PC-3 (cell line): ENCODE data around the gene SLC16A11. TPM values are rescaled to one million over a fixed set of nuclear protein-coding genes. Genes with fewer than 3 reads are reported as not detected.

Source experiments
- ATAC-seq: fragments of 200-7000 bp; cut with Tn5 transposase; 2 replicates; pipeline ENCODE4 v1.9.1; 2020; ENCODE audit warnings: mild to moderate bottlenecking, moderate library complexity
- BruUV-seq: library from RNA; stranded (reverse); fragments of 400-500 nt; replicated peaks from 2 replicates; lab custom pipeline; 2021; lab: Mats Ljungman, UMichigan
- CTCF ChIA-PET: fragments of 300-600 bp; sonication (Branson Sonifier 250); formaldehyde crosslinking; loops from one replicate; lab custom pipeline; 2022; ENCODE audit warnings: antibody characterized with exemption; lab: Charles Lee
- POLR2A ChIA-PET: fragments of 300-600 bp; sonication (Branson Sonifier 250); formaldehyde crosslinking; loops from one replicate; lab custom pipeline; 2022; ENCODE audit warnings: antibody characterized with exemption; ENCODE audit not compliant: unreplicated experiment; lab: Charles Lee
- DNase-seq: peaks from one replicate; pipeline ENCODE4 v3.0.0-alpha.2; 2015
- H2AFZ ChIP-seq: fragments of 300-600 bp; sonication (generic); 2 replicates; pipeline ENCODE4 v1.6.0; 2016; ENCODE audit warnings: antibody characterized with exemption, low read length
- H3F3A ChIP-seq: fragments of 300-600 bp; sonication (generic); one replicate; pipeline ENCODE4 v1.6.0; 2017; ENCODE audit warnings: antibody characterized with exemption, low read length, control low read depth, mild to moderate bottlenecking; ENCODE audit not compliant: unreplicated experiment
- H3K27ac ChIP-seq: fragments of 300-600 bp; sonication (generic); 2 replicates; pipeline ENCODE4 v1.5.1; 2016; ENCODE audit warnings: mild to moderate bottlenecking, low read length
- H3K27me3 ChIP-seq: fragments of 300-600 bp; sonication (generic); 2 replicates; pipeline ENCODE4 v1.6.1; 2016; ENCODE audit warnings: low read length, mixed read lengths
- H3K36me3 ChIP-seq: fragments of 300-600 bp; sonication (generic); 2 replicates; pipeline ENCODE4 v1.6.1; 2016; ENCODE audit warnings: low read depth, mixed run types, low read length, mixed read lengths
- H3K4me1 ChIP-seq: fragments of 300-600 bp; sonication (generic); 2 replicates; pipeline ENCODE4 v1.5.1; 2016; ENCODE audit warnings: low read length; ENCODE audit not compliant: insufficient read depth
- H3K4me2 ChIP-seq: fragments of 300-600 bp; sonication (generic); 2 replicates; pipeline ENCODE4 v1.6.0; 2016; ENCODE audit warnings: low read length
- H3K4me3 ChIP-seq: fragments of 300-600 bp; sonication (generic); 2 replicates; pipeline ENCODE4 v1.5.1; 2016; ENCODE audit warnings: mild to moderate bottlenecking, low read length, mixed read lengths
- H3K79me2 ChIP-seq: fragments of 300-600 bp; sonication (generic); 2 replicates; pipeline ENCODE4 v1.6.1; 2017; ENCODE audit warnings: low read length, mixed read lengths
- H3K9ac ChIP-seq: fragments of 300-600 bp; sonication (generic); 2 replicates; pipeline ENCODE4 v1.6.0; 2016; ENCODE audit warnings: mild to moderate bottlenecking, low read length
- H3K9me2 ChIP-seq: fragments of 300-600 bp; sonication (generic); replicated peaks from 2 replicates; pipeline ENCODE4 v1.6.1; 2016; ENCODE audit warnings: mixed run types, low read length, mixed read lengths
- H3K9me3 ChIP-seq: fragments of 300-600 bp; sonication (generic); 2 replicates; pipeline ENCODE4 v1.6.1; 2016; ENCODE audit warnings: low read length, mixed read lengths
- H4K20me1 ChIP-seq: fragments of 300-600 bp; sonication (generic); 2 replicates; pipeline ENCODE4 v1.6.1; 2016; ENCODE audit warnings: low read length, mixed read lengths
- EZH2 ChIP-seq: fragments of 300-600 bp; sonication (generic); IDR thresholded peaks from one replicate; pipeline ENCODE4 v1.6.1; 2017; ENCODE audit warnings: antibody characterized with exemption, mild to moderate bottlenecking, low read length; ENCODE audit not compliant: unreplicated experiment
- EZH2phosphoT487 ChIP-seq: fragments of 300-600 bp; sonication (generic); IDR thresholded peaks from 2 replicates; pipeline ENCODE4 v1.6.1; 2018; ENCODE audit warnings: mild to moderate bottlenecking, antibody characterized with exemption, low read length, borderline replicate concordance
- intact Hi-C: fragments of 100-400 bp; cut with micrococcal nuclease; formaldehyde crosslinking; loops from 2 replicates; pipeline ENCODE4 v1.9.0; 2023
- total RNA-seq: library from RNA; depleted of rRNA; stranded (reverse); fragments of >200 nt; gene quantifications from 2 replicates; pipeline ENCODE4 v1.2.3, GENCODE V29; 2014
- TF ChIP-seq, protein P1 (sequence below): fragments of 300-600 bp; sonication (generic); conservative IDR thresholded peaks from 2 replicates; pipeline ENCODE4 v1.5.1; 2017; ENCODE audit warnings: antibody characterized with exemption, low read depth, mild to moderate bottlenecking, low read length

SLC16A11 gene
- total RNA-seq, 1 experiment from 2014 or later = not detected

DNA sequence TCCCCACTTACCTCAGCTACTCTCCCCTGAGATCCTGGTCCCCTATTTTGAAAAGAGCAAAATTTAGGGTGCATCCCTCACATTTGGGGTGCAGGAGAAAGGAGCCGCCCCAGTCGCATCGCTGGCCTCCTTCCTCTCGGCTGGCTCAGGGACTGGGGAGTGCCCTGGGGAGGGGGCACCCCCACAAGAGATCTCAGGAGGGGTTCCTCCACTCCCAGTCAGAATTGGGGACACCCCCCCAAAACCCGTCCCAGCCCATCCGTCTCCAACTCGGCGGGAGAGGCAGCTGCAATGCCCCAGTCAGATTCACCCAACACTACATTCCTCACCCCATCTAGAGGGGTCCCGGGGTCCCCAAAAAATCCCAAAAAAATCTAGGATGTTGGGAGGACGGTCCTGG lies 24.5 kb downstream of the SLC16A11 start:
- Histone ChIP-seq H3K79me2 (no peaks in the 10 kb centered on the region), H3K9me3 (no peaks in the 10 kb centered on the region), H3K9ac (peak overlapping the region; percentile 75), H4K20me1 (no peaks in the 10 kb centered on the region), H3K27ac (no peak overlapping the region; the same call in 1 of the 2 replicates), H3F3A (no peaks in the 10 kb centered on the region), H3K36me3 (no peaks in the 10 kb centered on the region), H3K4me3 (peak overlapping the region; percentile 71), H3K4me2 (peak overlapping the region; percentile 94), H3K4me1 (peaks cover 19% of the 10 kb centered on the region), H3K27me3 (no peaks in the 10 kb centered on the region), H3K9me2 (no peaks in the 10 kb centered on the region), H2AFZ (peak overlapping the region; percentile 97)
- no peak for TF ChIP-seq EZH2phosphoT487
- no peak for TF ChIP-seq EZH2
- TF ChIP-seq, protein P1, sequence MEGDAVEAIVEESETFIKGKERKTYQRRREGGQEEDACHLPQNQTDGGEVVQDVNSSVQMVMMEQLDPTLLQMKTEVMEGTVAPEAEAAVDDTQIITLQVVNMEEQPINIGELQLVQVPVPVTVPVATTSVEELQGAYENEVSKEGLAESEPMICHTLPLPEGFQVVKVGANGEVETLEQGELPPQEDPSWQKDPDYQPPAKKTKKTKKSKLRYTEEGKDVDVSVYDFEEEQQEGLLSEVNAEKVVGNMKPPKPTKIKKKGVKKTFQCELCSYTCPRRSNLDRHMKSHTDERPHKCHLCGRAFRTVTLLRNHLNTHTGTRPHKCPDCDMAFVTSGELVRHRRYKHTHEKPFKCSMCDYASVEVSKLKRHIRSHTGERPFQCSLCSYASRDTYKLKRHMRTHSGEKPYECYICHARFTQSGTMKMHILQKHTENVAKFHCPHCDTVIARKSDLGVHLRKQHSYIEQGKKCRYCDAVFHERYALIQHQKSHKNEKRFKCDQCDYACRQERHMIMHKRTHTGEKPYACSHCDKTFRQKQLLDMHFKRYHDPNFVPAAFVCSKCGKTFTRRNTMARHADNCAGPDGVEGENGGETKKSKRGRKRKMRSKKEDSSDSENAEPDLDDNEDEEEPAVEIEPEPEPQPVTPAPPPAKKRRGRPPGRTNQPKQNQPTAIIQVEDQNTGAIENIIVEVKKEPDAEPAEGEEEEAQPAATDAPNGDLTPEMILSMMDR = no peak
- intact Hi-C loops = no loop called here
- CTCF ChIA-PET = no interaction called here
- POLR2A ChIA-PET = interaction anchor here (0.6 kb wide), 1 partner anchor 368 kb away, joined by 3 read pairs; the partner anchor contains the start of genes C17orf100 and MED31
- BruUV-seq = no TSS peak
- ATAC-seq (no peak), DNase-seq (no peak)

DNA sequence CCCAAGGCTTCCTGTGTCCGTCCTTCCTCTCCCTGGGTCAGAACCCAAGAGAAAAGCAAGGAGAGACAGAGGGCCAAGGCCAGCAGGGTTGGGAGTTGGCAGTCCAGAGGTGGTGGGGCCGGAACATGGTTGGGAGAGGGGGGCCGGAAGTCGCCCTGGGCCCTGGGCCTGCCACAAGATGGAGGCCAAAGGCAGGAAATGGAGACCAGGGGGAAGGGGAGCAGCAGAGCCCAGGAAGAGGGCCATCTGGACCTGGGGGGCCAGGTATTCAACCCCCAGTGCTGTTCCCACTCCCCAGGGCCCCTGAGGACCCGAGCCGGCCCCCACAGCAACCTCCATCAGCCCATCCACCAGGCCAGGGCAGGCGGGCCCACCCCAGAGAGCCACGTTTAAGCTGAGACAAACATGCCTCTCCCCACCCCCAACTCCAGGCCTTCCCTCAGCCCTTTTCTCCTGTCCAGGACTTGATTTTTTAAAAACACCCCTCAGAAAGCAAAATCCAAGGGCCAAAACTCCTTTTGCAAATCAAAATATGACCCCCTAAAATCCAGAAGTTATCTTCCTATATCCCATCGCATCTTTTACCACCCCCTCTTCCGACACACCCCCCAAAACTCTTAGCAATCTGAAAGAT lies 25.4 kb downstream of the SLC16A11 start:
- Histone ChIP-seq H3K79me2 (peaks cover 7% of the 10 kb centered on the region), H3K36me3 (no peaks in the 10 kb centered on the region), H3K4me1 (peaks cover 26% of the 10 kb centered on the region), H4K20me1 (no peaks in the 10 kb centered on the region), H3K4me3 (no peak overlapping the region), H3K9me2 (no peaks in the 10 kb centered on the region), H3K27ac (no peak overlapping the region), H2AFZ (no peak overlapping the region), H3K27me3 (no peaks in the 10 kb centered on the region), H3F3A (no peaks in the 10 kb centered on the region), H3K9me3 (no peaks in the 10 kb centered on the region), H3K9ac (no peak overlapping the region), H3K4me2 (no peak overlapping the region)
- intact Hi-C loops = no loop called here
- ChIA-PET CTCF (no interaction called here), POLR2A (no interaction called here)
- TF ChIP-seq, protein P1 = no peak
- TF ChIP-seq EZH2phosphoT487 (no peak), EZH2 (no peak)
- BruUV-seq = no TSS peak
- DNase-seq (no peak), ATAC-seq (no peak)

DNA sequence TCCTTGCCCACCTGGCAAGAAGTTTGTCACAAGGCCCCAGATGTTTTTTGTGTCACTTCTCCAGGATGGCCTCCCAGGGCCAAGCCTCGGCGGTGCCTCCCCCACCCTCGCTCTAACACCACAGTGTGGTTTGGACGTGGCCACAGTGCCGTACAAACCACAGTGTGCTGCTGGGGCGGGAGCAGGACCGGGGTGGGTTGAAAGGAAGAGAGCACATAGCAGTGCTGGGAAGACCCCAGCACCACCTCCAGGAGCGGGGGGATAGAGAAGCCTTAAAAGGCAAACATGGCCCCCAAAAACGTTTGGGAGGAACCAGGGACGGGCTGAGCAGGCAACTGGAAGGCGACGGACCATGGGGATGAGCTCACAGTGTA lies 26.1 kb downstream of the SLC16A11 start:
- H3K9ac ChIP-seq = no peak overlapping the region
- BruUV-seq = no TSS peak
- no peaks in the 10 kb centered on the region for H3K36me3 ChIP-seq
- CTCF ChIA-PET = no interaction called here
- H3F3A ChIP-seq = no peaks in the 10 kb centered on the region
- H3K79me2 ChIP-seq = peaks cover 14% of the 10 kb centered on the region
- intact Hi-C loops = no loop called here
- H3K4me3 ChIP-seq = no peak overlapping the region
- no peak overlapping the region for H2AFZ ChIP-seq
- H4K20me1 ChIP-seq = no peaks in the 10 kb centered on the region
- H3K27ac ChIP-seq = no peak overlapping the region
- H3K27me3 ChIP-seq = no peaks in the 10 kb centered on the region
- no peak for ATAC-seq
- H3K9me3 ChIP-seq = no peaks in the 10 kb centered on the region
- peaks cover 27% of the 10 kb centered on the region for H3K4me1 ChIP-seq
- TF ChIP-seq EZH2 (no peak), EZH2phosphoT487 (no peak)
- TF ChIP-seq, protein P1 = no peak
- no peak for DNase-seq
- no peak overlapping the region for H3K4me2 ChIP-seq
- H3K9me2 ChIP-seq = no peaks in the 10 kb centered on the region
- POLR2A ChIA-PET = no interaction called here
